Measurements from ENCODE around the gene C3orf18. TPM values are rescaled to one million over a fixed set of nuclear protein-coding genes. Genes with fewer than 3 reads are reported as not detected.

Gene C3orf18
- total and polyA plus RNA-seq, 2 experiments from 2014 or later, result 2.4 to 7.7 TPM

DNA sequence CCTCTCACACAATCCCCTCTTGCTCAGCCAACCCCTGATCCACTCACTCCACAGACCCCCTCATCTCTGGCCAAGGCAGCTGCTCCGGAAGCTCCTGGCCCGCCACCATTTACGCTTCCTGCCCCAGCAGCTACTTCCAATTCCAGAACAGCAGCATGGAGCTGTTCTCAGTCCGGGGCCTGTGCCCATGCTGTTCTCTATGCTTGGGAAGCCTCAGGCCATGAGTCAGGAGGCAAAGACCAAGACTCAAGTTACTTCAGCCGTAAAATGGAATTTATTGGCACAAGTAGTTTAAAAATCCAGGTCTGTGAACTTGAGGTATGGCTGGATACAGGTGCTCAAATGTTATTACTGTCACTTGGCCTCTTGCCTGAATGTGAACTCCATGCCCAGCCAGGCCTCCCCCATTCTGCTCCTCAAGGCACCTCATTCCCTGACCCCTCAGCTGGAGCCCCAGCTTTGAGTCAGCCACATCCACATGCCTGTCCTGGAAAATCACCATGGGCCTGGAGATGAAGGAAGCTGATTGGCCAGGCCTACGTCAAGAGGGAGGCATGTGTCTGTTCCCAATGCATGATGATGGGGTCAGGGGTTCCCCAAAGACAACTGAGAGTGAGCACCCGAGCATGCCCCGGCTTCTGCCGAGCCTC, 32.7 kb downstream of the C3orf18 start:
- Mint-ChIP-seq H3K36me3 (ENCODE audit: low read depth) (no peaks in the 10 kb centered on the region; the same call in 2 of the 3 replicates), H3K4me3 (no peak overlapping the region), H3K27me3 (ENCODE audit: insufficient read depth, low read depth, poor library complexity) (peaks cover 31% of the 10 kb centered on the region), H3K27ac (no peak overlapping the region), H3K9me3 (peaks cover 3% of the 10 kb centered on the region; the same call in 2 of the 3 replicates), H3K4me1 (peaks cover 47% of the 10 kb centered on the region)
- no peaks in the 10 kb centered on the region for H3K36me3 ChIP-seq (ENCODE audit: insufficient read depth)
- no peak overlapping the region for H3K4me3 ChIP-seq
- no peaks in the 10 kb centered on the region for H4K20me1 ChIP-seq (replicated peaks; ENCODE audit: insufficient read depth)
- no peaks in the 10 kb centered on the region for H3K79me2 ChIP-seq (replicated peaks; ENCODE audit: insufficient read depth)
- peaks cover 28% of the 10 kb centered on the region for H3K4me1 ChIP-seq (ENCODE audit: insufficient read depth)
- no peak for ATAC-seq
- H3F3A ChIP-seq (replicated peaks; ENCODE audit: low read depth), result no peaks in the 10 kb centered on the region
- peaks cover 17% of the 10 kb centered on the region for H3K27me3 ChIP-seq (ENCODE audit: insufficient read depth)
- no peak overlapping the region for H2AFZ ChIP-seq
- no peak for TF ChIP-seq ZNF462 (CRISPR knock-in tag; IDR thresholded peaks at IDR 0.05)
- TF ChIP-seq, protein P1, sequence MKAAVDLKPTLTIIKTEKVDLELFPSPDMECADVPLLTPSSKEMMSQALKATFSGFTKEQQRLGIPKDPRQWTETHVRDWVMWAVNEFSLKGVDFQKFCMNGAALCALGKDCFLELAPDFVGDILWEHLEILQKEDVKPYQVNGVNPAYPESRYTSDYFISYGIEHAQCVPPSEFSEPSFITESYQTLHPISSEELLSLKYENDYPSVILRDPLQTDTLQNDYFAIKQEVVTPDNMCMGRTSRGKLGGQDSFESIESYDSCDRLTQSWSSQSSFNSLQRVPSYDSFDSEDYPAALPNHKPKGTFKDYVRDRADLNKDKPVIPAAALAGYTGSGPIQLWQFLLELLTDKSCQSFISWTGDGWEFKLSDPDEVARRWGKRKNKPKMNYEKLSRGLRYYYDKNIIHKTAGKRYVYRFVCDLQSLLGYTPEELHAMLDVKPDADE (IDR thresholded peaks at IDR 0.05), result no peak
- no peak for TF ChIP-seq ZNF331 (CRISPR knock-in tag; IDR thresholded peaks at IDR 0.05; ENCODE audit: low read depth)
- TF ChIP-seq STAT1 (IDR thresholded peaks at IDR 0.05; ENCODE audit: unreplicated experiment), result no peak
- TF ChIP-seq JUNB (IDR thresholded peaks at IDR 0.05; ENCODE audit: unreplicated experiment), result no peak
- no peak overlapping the region for H3K27ac ChIP-seq (ENCODE audit: low read depth)
- DNase-seq (ENCODE audit: low spot score), result no peak
- H3K4me2 ChIP-seq, result no peak overlapping the region
- no peaks in the 10 kb centered on the region for H3K9me2 ChIP-seq (ENCODE audit: insufficient read depth)

Data from GM23338 (cell line).